UCSD-AML1 (cell line): ENCODE data around the gene OGFOD1.

Source experiments
- DNase-seq: peaks from one replicate; lab custom pipeline; 2025; ENCODE audit not compliant: unreplicated experiment; lab: John Stamatoyannopoulos, UW

Gene OGFOD1

DNA sequence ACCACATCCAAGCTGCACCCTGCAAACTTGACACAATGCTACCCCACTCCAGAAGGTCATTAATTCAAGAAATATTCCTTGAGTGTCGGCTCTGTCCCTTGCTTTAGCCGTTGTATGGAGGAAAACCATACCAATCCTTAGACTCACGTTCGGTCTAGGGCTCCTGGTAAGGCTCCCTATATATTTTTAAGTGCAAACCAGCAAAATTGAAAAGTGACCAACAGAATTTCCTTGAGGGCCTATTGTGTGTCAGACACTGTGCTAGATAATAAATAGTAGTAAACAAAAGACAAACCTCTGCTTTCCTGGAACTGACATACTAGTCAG, 68.9 kb downstream of the OGFOD1 start:
- no peak for DNase-seq

DNA sequence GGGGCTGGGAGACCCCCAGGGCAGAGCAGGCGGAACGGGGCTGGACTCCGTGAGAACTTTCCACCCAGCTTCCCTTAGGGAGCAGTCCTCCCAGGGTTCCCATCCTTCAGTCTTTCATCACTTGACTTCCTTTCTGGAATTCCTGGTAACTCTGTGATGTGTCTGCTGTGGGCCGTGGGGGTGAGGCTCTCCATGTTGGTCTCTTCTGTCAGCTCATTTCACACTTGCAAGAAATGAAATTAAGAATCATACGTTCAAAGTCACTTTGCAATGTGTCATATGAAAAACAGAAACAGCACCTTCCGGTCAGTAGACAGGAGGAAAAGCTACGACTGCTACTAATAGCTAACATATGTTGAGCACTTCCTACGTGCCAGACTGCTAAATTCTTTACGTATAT, 73.9 kb downstream of the OGFOD1 start:
- DNase-seq: no peak
